Left lung (tissue), 10 donors: ENCODE measurements around the gene NLGN4Y. TPM values are rescaled to one million over a fixed set of nuclear protein-coding genes. Genes with fewer than 3 reads are reported as not detected.
"Not testable (repeated sequence)": the region's sequence is repeated elsewhere in the genome, so short reads cannot be mapped to it uniquely, and the experiment has no call there.

Source experiments
- ATAC-seq: fragments of 200-7000 bp; cut with Tn5 transposase; one replicate; pipeline ENCODE4 v1.9.1; 2020; ENCODE audit warnings: moderate library complexity
- DNase-seq, 4 donors: peaks; one replicate each; pipeline ENCODE4 v3.0.0-alpha.2; 2013 to 2020
- H3K27ac ChIP-seq, 2 donors: fragments of 200-600 bp; sonication (generic) in 1 of 2; one replicate each; pipeline versions ENCODE4 v1.5.0 to v1.8.0; 2020 to 2021
- H3K27me3 ChIP-seq, 2 donors: fragments of 200-600 bp; sonication (generic) in 1 of 2; one replicate each; pipeline versions ENCODE4 v1.5.0 to v1.8.0; 2020 to 2021
- H3K36me3 ChIP-seq, 2 donors: fragments of 200-600 bp; sonication (generic) in 1 of 2; one replicate each; pipeline versions ENCODE4 v1.5.0 to v1.8.0; 2020 to 2021
- H3K4me1 ChIP-seq, 2 donors: fragments of 200-600 bp; one replicate each; pipeline ENCODE4 v1.8.0; 2021
- H3K4me3 ChIP-seq, 2 donors: fragments of 200-600 bp; sonication (generic) in 1 of 2; one replicate each; pipeline versions ENCODE4 v1.5.0 to v1.8.0; 2020 to 2021; ENCODE audit warnings: mild to moderate bottlenecking in 1 of 2
- H3K9me3 ChIP-seq, 2 donors: fragments of 200-600 bp; sonication (generic) in 1 of 2; one replicate each; pipeline versions ENCODE4 v1.5.0 to v1.8.0; 2020 to 2021
- intact Hi-C, 2 donors: fragments of 100-400 bp; cut with DNase I; formaldehyde crosslinking; loops; one replicate each; pipeline versions ENCODE4 v1.11.2 to v1.14.2; 2022
- polyA plus RNA-seq, 6 donors: library from polyadenylated mRNA; unstranded; fragments of 120-200 nt; gene quantifications; one replicate each; pipeline ENCODE4 v1.2.1, GENCODE V29; 2013; ENCODE audit not compliant: insufficient read length in 6 of 6
- total RNA-seq, 2 donors: library from RNA; stranded (reverse); fragmentation: NEBNext Ultra II Directional; extraction: Animal tissue kit (Norgen Biotek cat#: 25700); gene quantifications; one replicate each; pipeline ENCODE4 v1.2.1, GENCODE V29; 2021
- TF ChIP-seq, protein P1 (sequence below), 2 donors: fragments of 200-600 bp; sonication (generic) in 1 of 2; IDR thresholded peaks; one replicate each; pipeline versions ENCODE4 v1.5.0 to v1.8.0; 2021; ENCODE audit warnings: antibody characterized with exemption in 2 of 2
- donor health status: DM: no; HTN: yes; CAD: no.
- donor health status: DM: no; HTN: no; CAD: no.

Gene NLGN4Y
- total and polyA plus RNA-seq, 8 donors: 0.09 to 22.0 (median 3.2) TPM; not detected in 1

DNA sequence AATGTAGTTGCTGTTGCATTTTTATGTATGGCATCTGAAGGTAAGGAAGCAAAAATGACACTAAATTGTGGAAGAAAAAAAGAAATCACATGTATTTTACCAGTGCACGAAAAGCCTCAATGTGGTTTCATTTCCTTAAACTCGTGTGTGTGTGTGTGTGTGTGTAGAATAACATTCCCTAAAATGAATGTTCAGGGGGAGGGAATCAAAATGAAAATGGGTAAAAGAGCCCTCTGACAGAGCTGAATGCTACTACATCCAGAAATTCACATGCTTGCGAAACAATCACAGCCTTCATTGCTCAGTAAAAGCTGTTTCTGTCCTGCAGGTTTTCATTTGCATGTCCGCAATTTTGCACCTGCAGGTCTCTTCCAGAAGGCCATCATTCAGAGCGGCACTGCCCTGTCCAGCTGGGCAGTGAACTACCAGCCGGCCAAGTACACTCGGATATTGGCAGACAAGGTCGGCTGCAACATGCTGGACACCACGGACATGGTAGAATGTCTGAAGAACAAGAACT, 305.1 kb downstream of the NLGN4Y start:
- Histone ChIP-seq H3K4me1 (no peaks in the 10 kb centered on the region), H3K36me3 (no peaks in the 10 kb centered on the region), H3K4me3 (no peak overlapping the region), H3K27ac (no peak overlapping the region), H3K9me3 (no peaks in the 10 kb centered on the region), H3K27me3 (no peaks in the 10 kb centered on the region)
- intact Hi-C loops: no loop called here
- no peak for DNase-seq
- no peak for ATAC-seq
- TF ChIP-seq, protein P1, sequence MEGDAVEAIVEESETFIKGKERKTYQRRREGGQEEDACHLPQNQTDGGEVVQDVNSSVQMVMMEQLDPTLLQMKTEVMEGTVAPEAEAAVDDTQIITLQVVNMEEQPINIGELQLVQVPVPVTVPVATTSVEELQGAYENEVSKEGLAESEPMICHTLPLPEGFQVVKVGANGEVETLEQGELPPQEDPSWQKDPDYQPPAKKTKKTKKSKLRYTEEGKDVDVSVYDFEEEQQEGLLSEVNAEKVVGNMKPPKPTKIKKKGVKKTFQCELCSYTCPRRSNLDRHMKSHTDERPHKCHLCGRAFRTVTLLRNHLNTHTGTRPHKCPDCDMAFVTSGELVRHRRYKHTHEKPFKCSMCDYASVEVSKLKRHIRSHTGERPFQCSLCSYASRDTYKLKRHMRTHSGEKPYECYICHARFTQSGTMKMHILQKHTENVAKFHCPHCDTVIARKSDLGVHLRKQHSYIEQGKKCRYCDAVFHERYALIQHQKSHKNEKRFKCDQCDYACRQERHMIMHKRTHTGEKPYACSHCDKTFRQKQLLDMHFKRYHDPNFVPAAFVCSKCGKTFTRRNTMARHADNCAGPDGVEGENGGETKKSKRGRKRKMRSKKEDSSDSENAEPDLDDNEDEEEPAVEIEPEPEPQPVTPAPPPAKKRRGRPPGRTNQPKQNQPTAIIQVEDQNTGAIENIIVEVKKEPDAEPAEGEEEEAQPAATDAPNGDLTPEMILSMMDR (IDR thresholded peaks at IDR 0.05): no peak

DNA sequence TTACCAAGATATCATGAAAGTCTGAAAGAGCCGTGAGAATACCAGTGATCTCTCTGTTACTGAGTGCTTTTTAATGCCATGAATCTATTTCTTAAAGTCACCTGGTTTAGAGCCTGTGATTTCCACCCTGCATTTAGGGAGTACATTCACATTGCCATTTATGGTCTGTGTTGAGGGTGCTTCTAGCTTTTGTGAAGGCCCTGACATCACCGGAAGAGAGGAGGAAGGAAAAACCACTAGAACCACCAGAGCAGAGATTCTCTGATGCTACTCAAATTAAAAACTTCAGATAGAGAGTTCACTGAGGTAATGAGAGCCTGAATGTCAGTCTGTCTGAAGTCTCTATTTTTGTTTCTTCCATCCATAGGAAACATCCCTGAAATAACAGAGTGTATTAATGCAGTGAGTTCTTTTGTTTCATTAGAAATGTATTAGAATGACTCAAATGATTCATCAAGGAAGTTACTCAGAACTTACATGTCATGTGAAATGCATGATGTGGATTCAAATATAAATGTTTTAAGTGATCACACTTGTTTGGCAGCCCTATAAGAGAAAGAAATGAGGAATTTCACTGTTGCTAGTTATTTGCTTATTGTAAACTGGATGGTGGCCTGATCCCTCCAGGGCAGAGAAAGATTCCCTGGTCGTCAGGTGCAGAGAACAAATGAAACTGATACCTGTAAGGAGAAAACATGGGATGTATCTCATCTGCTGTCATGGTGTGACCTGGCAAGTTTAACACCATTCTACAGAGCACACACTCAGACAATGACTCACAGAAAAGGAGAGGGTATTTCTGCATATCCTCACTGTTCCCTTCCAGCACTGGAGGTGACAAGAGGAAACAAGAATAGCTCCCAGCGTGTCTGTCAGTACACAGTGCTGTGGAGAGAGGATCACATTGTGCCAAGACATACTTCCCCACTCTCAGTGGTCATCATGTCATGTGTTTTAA, 310.1 kb downstream of the NLGN4Y start:
- no peak for DNase-seq
- no peak for ATAC-seq

DNA sequence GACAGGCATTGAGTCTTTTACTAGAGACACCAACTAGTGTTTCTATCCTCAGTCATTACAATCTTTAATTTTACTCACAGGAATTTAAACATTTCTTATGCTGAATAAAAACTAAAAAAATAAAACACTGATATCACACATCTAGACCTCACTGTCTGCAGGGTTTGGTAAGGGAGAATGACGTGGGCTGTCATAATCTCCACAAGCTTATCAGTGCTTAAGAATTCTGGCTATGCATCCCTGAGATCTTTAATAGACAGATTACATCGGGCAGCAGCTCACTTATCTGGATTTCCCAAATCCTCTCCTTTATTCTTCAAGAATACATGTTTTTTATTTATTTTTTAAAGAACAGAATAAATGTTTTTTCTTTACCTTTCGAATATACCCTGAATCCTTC, 313.1 kb downstream of the NLGN4Y start:
- no peaks in the 10 kb centered on the region for H3K27me3 ChIP-seq
- DNase-seq: no peak
- intact Hi-C loops: no loop called here

More for the DNA sequence above, 310.1 kb downstream of the NLGN4Y start:
- TF ChIP-seq, protein P1 (IDR thresholded peaks at IDR 0.05): no peak
- intact Hi-C loops: no loop called here
- H3K27me3 ChIP-seq: no peaks in the 10 kb centered on the region
- no peak overlapping the region for H3K4me3 ChIP-seq
- no peaks in the 10 kb centered on the region for H3K9me3 ChIP-seq
- no peaks in the 10 kb centered on the region for H3K4me1 ChIP-seq
- no peak overlapping the region for H3K27ac ChIP-seq
- no peaks in the 10 kb centered on the region for H3K36me3 ChIP-seq

DNA sequence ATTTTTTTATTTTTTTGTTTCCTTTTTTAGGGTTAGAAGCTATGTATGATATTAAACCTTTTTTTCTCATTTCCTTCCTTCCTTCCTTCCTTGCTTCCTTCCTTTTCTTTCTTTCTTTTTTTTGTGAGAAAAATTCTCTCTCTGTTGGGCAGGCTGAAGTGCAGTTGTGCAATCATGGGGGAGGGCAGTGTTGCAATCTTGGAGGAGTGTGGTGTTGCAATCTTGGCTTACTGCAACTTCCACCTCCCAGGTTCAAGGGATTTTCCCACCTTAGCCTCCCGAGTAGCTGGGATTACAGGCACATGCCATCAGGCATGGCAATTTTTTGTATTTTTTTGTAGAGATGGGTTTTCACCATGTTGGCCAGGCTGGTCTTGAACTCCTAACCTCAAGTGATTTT, 326.4 kb downstream of the NLGN4Y start:
- no peaks in the 10 kb centered on the region for H3K9me3 ChIP-seq
- no peak overlapping the region for H3K27ac ChIP-seq
- DNase-seq: peak in 1 of 4 donors; percentile 10
- no peaks in the 10 kb centered on the region for H3K4me1 ChIP-seq
- no peak overlapping the region for H3K4me3 ChIP-seq
- H3K27me3 ChIP-seq: no peaks in the 10 kb centered on the region
- no peaks in the 10 kb centered on the region for H3K36me3 ChIP-seq
- no peak for ATAC-seq
- intact Hi-C loops: no loop called here
- TF ChIP-seq, protein P1 (IDR thresholded peaks at IDR 0.05): no peak

More for the DNA sequence above, 313.1 kb downstream of the NLGN4Y start:
- no peak overlapping the region for H3K4me3 ChIP-seq
- no peak overlapping the region for H3K27ac ChIP-seq
- TF ChIP-seq, protein P1 (IDR thresholded peaks at IDR 0.05): no peak
- H3K9me3 ChIP-seq: no peaks in the 10 kb centered on the region
- no peak for ATAC-seq
- no peaks in the 10 kb centered on the region for H3K4me1 ChIP-seq
- H3K36me3 ChIP-seq: no peaks in the 10 kb centered on the region

DNA sequence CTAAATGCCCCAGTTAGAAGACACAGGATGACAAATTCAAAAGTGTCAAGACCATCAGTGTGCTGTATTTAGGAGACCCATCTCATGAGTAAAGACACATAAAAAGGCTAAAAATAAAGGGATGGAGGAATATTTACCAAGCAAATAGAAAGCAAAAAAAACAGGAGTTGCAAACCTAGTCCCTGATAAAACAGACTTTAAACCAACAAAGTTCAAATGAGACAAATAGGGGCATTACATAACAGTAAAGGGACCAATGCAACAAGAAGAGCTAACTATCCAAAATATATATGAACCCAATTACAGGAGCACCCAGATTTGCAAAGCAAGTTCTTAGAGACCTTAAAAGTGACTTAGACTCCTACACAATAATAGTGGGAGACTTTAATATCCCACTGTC, 336.1 kb downstream of the NLGN4Y start:
- TF ChIP-seq, protein P1 (IDR thresholded peaks at IDR 0.05): no peak
- no peaks in the 10 kb centered on the region for H3K4me1 ChIP-seq
- no peaks in the 10 kb centered on the region for H3K27me3 ChIP-seq
- H3K36me3 ChIP-seq: no peaks in the 10 kb centered on the region
- intact Hi-C loops: no loop called here
- no peak overlapping the region for H3K27ac ChIP-seq
- no peaks in the 10 kb centered on the region for H3K9me3 ChIP-seq
- DNase-seq: no peak
- H3K4me3 ChIP-seq: no peak overlapping the region
- no peak for ATAC-seq

DNA sequence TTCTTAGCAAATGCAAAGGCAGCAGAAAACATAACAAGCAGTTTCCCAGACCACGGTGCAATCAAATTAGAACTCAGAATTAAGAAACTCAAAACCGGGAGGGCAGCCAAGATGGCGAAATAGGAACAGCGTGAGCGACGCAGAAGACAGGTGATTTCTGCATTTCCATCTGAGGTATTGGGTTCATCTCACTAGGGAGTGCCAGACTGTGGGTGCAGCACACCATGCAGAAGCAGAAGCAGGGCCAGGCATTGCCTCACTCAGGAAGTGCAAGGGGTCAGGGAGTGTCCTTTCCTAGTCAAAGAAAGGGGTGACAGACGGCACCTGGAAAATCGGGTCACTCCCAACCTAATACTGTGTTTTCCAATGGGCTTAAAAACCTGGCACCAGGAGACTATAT, 336.7 kb downstream of the NLGN4Y start:
- ATAC-seq, H3K36me3 ChIP-seq, intact Hi-C loops: not testable (repeated sequence)

More for the DNA sequence above, 336.7 kb downstream of the NLGN4Y start:
- not testable (repeated sequence) for H3K4me1 ChIP-seq, H3K27ac ChIP-seq, H3K9me3 ChIP-seq, DNase-seq, H3K27me3 ChIP-seq, H3K4me3 ChIP-seq
